GM12872 (cell line): ENCODE data around the gene MAMDC4.

Experiments
- TF ChIP-seq, protein P1 (sequence below): IDR thresholded peaks from 3 replicates; pipeline ENCODE4 v1.5.1; 2011; ENCODE audit warnings: low read depth, mild to moderate bottlenecking, low read length, moderate library complexity; ENCODE audit not compliant: insufficient read depth

The MAMDC4 gene

DNA sequence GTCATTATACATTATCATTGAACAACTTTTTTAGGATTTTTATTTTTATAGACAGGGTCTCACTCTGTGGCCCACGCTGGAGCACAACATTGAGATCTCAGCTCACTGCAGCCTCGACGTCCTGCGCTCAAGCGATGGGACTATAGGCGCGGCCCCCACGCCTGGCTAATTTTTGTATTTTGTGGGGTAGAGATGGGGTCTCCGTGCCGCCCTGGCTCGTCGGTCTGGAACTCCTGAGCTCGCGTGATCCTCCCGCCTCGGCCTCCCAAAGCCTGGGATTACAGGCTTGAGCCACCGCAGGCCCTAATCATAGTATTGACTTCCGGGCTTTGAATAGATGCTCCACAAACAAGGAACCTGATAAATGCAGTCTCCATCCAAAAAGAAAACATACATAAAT, 15.3 kb downstream of the MAMDC4 start:
- TF ChIP-seq, protein P1, sequence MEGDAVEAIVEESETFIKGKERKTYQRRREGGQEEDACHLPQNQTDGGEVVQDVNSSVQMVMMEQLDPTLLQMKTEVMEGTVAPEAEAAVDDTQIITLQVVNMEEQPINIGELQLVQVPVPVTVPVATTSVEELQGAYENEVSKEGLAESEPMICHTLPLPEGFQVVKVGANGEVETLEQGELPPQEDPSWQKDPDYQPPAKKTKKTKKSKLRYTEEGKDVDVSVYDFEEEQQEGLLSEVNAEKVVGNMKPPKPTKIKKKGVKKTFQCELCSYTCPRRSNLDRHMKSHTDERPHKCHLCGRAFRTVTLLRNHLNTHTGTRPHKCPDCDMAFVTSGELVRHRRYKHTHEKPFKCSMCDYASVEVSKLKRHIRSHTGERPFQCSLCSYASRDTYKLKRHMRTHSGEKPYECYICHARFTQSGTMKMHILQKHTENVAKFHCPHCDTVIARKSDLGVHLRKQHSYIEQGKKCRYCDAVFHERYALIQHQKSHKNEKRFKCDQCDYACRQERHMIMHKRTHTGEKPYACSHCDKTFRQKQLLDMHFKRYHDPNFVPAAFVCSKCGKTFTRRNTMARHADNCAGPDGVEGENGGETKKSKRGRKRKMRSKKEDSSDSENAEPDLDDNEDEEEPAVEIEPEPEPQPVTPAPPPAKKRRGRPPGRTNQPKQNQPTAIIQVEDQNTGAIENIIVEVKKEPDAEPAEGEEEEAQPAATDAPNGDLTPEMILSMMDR: no peak

DNA sequence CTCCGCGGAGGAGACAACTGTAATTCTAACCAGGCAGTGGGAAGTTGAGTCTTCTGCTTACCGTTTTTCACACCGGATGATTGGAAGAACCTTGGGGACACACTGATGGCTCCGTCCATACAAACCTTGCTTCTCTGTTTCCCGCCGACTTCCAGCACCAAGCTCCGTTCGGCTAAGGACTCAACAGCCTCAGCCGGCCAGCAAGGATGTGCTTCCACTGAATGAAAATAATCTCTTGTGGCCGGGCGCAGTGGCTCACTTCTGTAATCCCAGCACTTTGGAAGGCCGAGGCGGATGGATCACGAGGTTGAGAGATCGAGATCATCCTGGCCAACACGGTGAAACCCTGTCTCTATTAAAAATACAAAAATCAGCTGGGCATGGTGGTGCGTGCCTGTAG, 15.8 kb downstream of the MAMDC4 start:
- TF ChIP-seq, protein P1: no peak

DNA sequence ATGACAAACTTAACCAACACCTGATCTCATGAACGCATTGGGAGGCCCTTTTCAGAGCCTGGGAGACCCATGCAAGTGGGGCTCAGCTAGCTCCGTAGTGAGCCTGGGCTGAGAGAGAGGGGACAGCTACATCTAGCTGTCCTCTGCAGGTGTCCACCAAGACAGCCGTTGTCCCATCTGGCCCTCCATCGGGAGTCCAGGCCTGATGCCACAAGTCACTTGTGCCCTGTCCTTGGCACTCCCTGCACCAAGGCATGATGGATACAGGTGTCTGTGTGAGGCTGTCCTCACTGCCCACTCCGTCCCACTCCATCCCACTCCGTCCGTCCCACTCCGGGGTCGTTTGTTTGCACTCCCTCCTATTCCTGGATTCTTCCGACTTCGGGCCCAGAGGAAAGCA, 16.5 kb downstream of the MAMDC4 start:
- TF ChIP-seq, protein P1: no peak

DNA sequence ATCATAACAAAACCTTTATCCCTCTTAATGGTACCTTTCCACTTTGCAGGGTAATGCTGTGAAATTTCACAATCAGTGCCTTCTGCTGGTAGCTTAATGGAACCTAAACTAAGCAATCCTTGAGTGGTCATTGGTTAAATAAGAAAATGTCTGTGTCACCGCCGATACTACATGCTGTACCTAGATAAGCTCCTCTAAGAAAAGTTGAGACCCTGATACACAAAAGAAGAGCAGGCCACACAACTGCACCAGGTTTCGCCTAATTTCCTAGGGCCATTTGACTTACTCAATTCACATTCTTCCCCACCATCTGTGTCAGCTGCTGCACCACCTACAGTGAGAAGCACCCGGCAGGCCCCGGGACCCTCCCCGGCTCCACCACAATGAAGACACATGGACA, 23.0 kb downstream of the MAMDC4 start:
- TF ChIP-seq, protein P1: no peak

DNA sequence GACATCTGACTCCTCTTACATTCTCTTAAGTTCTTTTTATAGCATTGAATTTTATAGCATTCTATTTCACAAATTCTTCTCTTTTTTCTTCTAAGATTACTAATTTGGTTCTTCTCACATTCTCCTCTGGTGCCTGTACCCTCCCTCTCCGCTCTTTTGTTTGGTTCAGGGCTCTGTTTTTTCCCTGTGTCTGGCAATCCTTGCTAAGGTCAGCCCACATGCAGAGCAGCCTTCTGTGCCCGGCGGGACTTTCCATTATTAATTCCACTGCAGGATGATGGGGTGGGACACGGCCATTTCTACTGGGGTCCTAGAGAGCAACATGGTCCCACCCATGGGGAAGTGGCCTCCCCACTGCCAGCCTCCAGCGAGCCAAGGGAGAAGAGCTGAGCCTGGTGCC, 24.3 kb downstream of the MAMDC4 start:
- TF ChIP-seq, protein P1: no peak

DNA sequence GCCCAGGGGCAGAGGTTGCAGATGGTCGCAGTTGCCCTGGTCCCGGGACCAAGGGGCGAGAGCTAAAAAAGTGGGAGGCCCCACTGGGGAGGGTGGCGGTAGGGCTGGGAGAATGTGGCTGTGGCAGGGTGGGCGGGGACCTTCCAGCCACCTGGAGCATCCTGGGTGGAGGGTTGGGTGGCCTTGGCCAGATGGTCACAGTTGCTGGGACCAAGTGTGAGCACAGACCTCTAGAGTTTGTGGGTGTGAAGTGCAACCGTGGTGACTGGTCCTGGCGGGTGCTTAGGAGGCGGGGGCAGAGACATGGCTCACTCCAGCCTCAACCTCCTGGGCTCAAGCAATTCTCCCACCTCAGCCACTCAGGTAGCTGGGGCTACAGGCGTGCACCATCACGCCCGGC, 28.5 kb downstream of the MAMDC4 start:
- TF ChIP-seq, protein P1: peak; percentile 10; the same call in 1 of the 3 replicates

DNA sequence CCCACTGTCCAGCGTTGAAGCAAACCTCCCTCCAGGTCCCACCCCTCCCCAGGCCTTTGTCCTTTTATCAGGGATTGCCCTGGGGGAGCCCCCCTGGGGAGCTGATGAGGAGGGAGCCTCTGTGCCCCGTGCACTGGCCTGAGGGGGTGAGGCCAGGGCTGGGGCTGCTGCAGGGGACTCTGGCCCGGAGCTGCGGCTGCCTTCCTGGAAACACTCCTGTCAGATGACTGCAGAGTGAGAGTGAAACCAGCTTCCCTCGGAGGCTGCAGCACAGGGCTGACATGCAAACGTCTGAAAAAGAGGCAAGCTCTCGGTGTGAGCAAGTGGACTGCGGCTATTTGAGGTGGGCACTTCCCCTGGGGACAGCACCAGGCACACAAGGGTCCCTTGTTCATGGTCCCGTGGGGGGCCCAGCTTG, 29.6 kb downstream of the MAMDC4 start:
- TF ChIP-seq, protein P1: no peak
